T-helper 22 cell (primary cell): ENCODE measurements around the gene WDR49.
"Not testable (repeated sequence)": the region's sequence is repeated elsewhere in the genome, so short reads cannot be mapped to it uniquely, and the experiment has no call there.

Experiments used
- DNase-seq: peaks from one replicate; pipeline ENCODE4 v3.0.0-alpha.2; 2020; ENCODE audit warnings: low read depth

WDR49 gene

GRCh38 chr3:167614196-167614595, 39.5 kb downstream of the WDR49 start:
- DNase-seq, result not testable (repeated sequence)

- DNase-seq, result no peak
Measured at GRCh38 chr3:167611718-167612117, 42.0 kb downstream of the WDR49 start.

GRCh38 chr3:167609156-167609555, 44.6 kb downstream of the WDR49 start:
- no peak for DNase-seq

- no peak for DNase-seq
Measured at GRCh38 chr3:167606836-167607235, 46.9 kb downstream of the WDR49 start.

GRCh38 chr3:167605871-167606270, 47.9 kb downstream of the WDR49 start:
- no peak for DNase-seq

GRCh38 chr3:167602041-167602440, 51.7 kb downstream of the WDR49 start:
- no peak for DNase-seq

- no peak for DNase-seq
Measured at GRCh38 chr3:167587651-167588050, 66.1 kb downstream of the WDR49 start.

- DNase-seq, result no peak
Measured at GRCh38 chr3:167575000-167575600, 78.6 kb downstream of the WDR49 start.

GRCh38 chr3:167572991-167573390, 80.8 kb downstream of the WDR49 start:
- DNase-seq, result no peak

- DNase-seq, result no peak
Measured at GRCh38 chr3:167568634-167569033, 85.1 kb downstream of the WDR49 start.

- no peak for DNase-seq
Measured at GRCh38 chr3:167565489-167565888, 88.3 kb downstream of the WDR49 start.

- DNase-seq, result no peak
Measured at GRCh38 chr3:167564612-167565011, 89.1 kb downstream of the WDR49 start.

GRCh38 chr3:167559924-167560323, 93.8 kb downstream of the WDR49 start:
- DNase-seq, result no peak

- DNase-seq, result no peak
Measured at GRCh38 chr3:167554898-167555297, 98.8 kb downstream of the WDR49 start.

- no peak for DNase-seq
Measured at GRCh38 chr3:167538081-167538480, 115.7 kb downstream of the WDR49 start.

GRCh38 chr3:167521006-167521355, 132.8 kb downstream of the WDR49 start:
- no peak for DNase-seq

- DNase-seq, result no peak
Measured at GRCh38 chr3:167520266-167521005, 133.3 kb downstream of the WDR49 start.

- no peak for DNase-seq
Measured at GRCh38 chr3:167507954-167508353, 145.8 kb downstream of the WDR49 start.

GRCh38 chr3:167502401-167502800, 151.3 kb downstream of the WDR49 start:
- no peak for DNase-seq

GRCh38 chr3:167501941-167502340, 151.8 kb downstream of the WDR49 start:
- no peak for DNase-seq

- DNase-seq, result no peak
Measured at GRCh38 chr3:167497903-167498302, 155.8 kb downstream of the WDR49 start.

GRCh38 chr3:167493244-167493643, 160.5 kb downstream of the WDR49 start:
- DNase-seq, result no peak

GRCh38 chr3:167491621-167492020, 162.1 kb downstream of the WDR49 start:
- DNase-seq, result no peak

- no peak for DNase-seq
Measured at GRCh38 chr3:167489571-167489970, 164.2 kb downstream of the WDR49 start.
